ENCODE results near the gene ATXN7L2. TPM values are rescaled to one million over a fixed set of nuclear protein-coding genes. Genes with fewer than 3 reads are reported as not detected.

Gene ATXN7L2
- total RNA-seq, 1 donor from 2014 or later, result 5.5 TPM

- Mint-ChIP-seq H3K9me3 (ENCODE audit: unreplicated experiment) (peaks cover 6% of the 10 kb centered on the region), H3K27ac (ENCODE audit: unreplicated experiment) (no peak overlapping the region), H3K27me3 (ENCODE audit: low read depth, unreplicated experiment) (peaks cover 17% of the 10 kb centered on the region), H3K4me3 (ENCODE audit: unreplicated experiment) (no peak overlapping the region), H3K4me1 (ENCODE audit: low read depth, unreplicated experiment) (peaks cover 38% of the 10 kb centered on the region), H3K36me3 (ENCODE audit: low read depth, unreplicated experiment) (peaks cover 2% of the 10 kb centered on the region)
- H4K20me1 ChIP-seq (ENCODE audit: insufficient read depth, low read length), result peaks cover 12% of the 10 kb centered on the region
- no peaks in the 10 kb centered on the region for H3K9me3 ChIP-seq (ENCODE audit: insufficient read depth, low read depth, low read length)
- no peak overlapping the region for H3K4me2 ChIP-seq (ENCODE audit: low read length)
- no peak overlapping the region for H3K9ac ChIP-seq (ENCODE audit: low read length)
- peaks cover 2% of the 10 kb centered on the region for H3K4me1 ChIP-seq (ENCODE audit: insufficient read depth, low read length)
- TF ChIP-seq, protein P1, sequence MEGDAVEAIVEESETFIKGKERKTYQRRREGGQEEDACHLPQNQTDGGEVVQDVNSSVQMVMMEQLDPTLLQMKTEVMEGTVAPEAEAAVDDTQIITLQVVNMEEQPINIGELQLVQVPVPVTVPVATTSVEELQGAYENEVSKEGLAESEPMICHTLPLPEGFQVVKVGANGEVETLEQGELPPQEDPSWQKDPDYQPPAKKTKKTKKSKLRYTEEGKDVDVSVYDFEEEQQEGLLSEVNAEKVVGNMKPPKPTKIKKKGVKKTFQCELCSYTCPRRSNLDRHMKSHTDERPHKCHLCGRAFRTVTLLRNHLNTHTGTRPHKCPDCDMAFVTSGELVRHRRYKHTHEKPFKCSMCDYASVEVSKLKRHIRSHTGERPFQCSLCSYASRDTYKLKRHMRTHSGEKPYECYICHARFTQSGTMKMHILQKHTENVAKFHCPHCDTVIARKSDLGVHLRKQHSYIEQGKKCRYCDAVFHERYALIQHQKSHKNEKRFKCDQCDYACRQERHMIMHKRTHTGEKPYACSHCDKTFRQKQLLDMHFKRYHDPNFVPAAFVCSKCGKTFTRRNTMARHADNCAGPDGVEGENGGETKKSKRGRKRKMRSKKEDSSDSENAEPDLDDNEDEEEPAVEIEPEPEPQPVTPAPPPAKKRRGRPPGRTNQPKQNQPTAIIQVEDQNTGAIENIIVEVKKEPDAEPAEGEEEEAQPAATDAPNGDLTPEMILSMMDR (IDR thresholded peaks at IDR 0.05; ENCODE audit: insufficient read depth, low read depth, low read length), result no peak
- no peak for TF ChIP-seq EZH2 (IDR thresholded peaks at IDR 0.05; ENCODE audit: insufficient read depth, low read length)
- H3K4me3 ChIP-seq (ENCODE audit: insufficient read depth, low read depth, low read length), result no peak overlapping the region
- H3K79me2 ChIP-seq (ENCODE audit: insufficient read depth, low read length), result no peaks in the 10 kb centered on the region
- H3K27me3 ChIP-seq (ENCODE audit: insufficient read depth, low read length), result no peaks in the 10 kb centered on the region
- no peak overlapping the region for H3K27ac ChIP-seq (ENCODE audit: low read depth, low read length)
- FAIRE-seq (no peak), DNase-seq (ENCODE audit: low read depth) (no peak)
- no peaks in the 10 kb centered on the region for H3K36me3 ChIP-seq (ENCODE audit: insufficient read depth, low read length)
- H2AFZ ChIP-seq (ENCODE audit: low read depth, low read length), result no peak overlapping the region
Observed at GRCh38 chr1:109504974-109505373, 21.3 kb downstream of the ATXN7L2 start.

GRCh38 chr1:109508001-109508872, 24.5 kb downstream of the ATXN7L2 start:
- no peak overlapping the region for H3K4me3 ChIP-seq (ENCODE audit: insufficient read depth, low read depth, low read length)
- Mint-ChIP-seq H3K27ac (ENCODE audit: unreplicated experiment) (peak overlapping the region; percentile 20), H3K9me3 (ENCODE audit: unreplicated experiment) (peaks cover 6% of the 10 kb centered on the region), H3K36me3 (ENCODE audit: low read depth, unreplicated experiment) (peaks cover 2% of the 10 kb centered on the region), H3K4me3 (ENCODE audit: unreplicated experiment) (peak overlapping the region; percentile 76), H3K27me3 (ENCODE audit: low read depth, unreplicated experiment) (peaks cover 35% of the 10 kb centered on the region), H3K4me1 (ENCODE audit: low read depth, unreplicated experiment) (peaks cover 9% of the 10 kb centered on the region)
- no peaks in the 10 kb centered on the region for H3K9me3 ChIP-seq (ENCODE audit: insufficient read depth, low read depth, low read length)
- H3K9ac ChIP-seq (ENCODE audit: low read length), result no peak overlapping the region
- H3K4me2 ChIP-seq (ENCODE audit: low read length), result no peak overlapping the region
- peaks cover 3% of the 10 kb centered on the region for H3K4me1 ChIP-seq (ENCODE audit: insufficient read depth, low read length)
- no peaks in the 10 kb centered on the region for H3K36me3 ChIP-seq (ENCODE audit: insufficient read depth, low read length)
- no peaks in the 10 kb centered on the region for H4K20me1 ChIP-seq (ENCODE audit: insufficient read depth, low read length)
- H3K27me3 ChIP-seq (ENCODE audit: insufficient read depth, low read length), result peaks cover 5% of the 10 kb centered on the region
- no peak overlapping the region for H3K27ac ChIP-seq (ENCODE audit: low read depth, low read length)
- FAIRE-seq, result no peak
- no peak for DNase-seq (ENCODE audit: low read depth)
- H3K79me2 ChIP-seq (ENCODE audit: insufficient read depth, low read length), result no peaks in the 10 kb centered on the region
- TF ChIP-seq, protein P1 (IDR thresholded peaks at IDR 0.05; ENCODE audit: insufficient read depth, low read depth, low read length), result no peak
- TF ChIP-seq EZH2 (IDR thresholded peaks at IDR 0.05; ENCODE audit: insufficient read depth, low read length), result no peak
- no peak overlapping the region for H2AFZ ChIP-seq (ENCODE audit: low read depth, low read length)

GRCh38 chr1:109508873-109509175, 25.1 kb downstream of the ATXN7L2 start:
- TF ChIP-seq, protein P1 (IDR thresholded peaks at IDR 0.05; ENCODE audit: insufficient read depth, low read depth, low read length), result no peak
- TF ChIP-seq EZH2 (IDR thresholded peaks at IDR 0.05; ENCODE audit: insufficient read depth, low read length), result no peak
- no peak for DNase-seq (ENCODE audit: low read depth)
- no peak overlapping the region for H3K4me3 ChIP-seq (ENCODE audit: insufficient read depth, low read depth, low read length)
- peak overlapping the region; percentile 99 for H3K4me2 ChIP-seq (ENCODE audit: low read length)
- H3K79me2 ChIP-seq (ENCODE audit: insufficient read depth, low read length), result no peaks in the 10 kb centered on the region
- H3K27ac ChIP-seq (ENCODE audit: low read depth, low read length), result no peak overlapping the region
- peak overlapping the region; percentile 69 for H2AFZ ChIP-seq (ENCODE audit: low read depth, low read length)
- Mint-ChIP-seq H3K36me3 (ENCODE audit: low read depth, unreplicated experiment) (peaks cover 2% of the 10 kb centered on the region), H3K27me3 (ENCODE audit: low read depth, unreplicated experiment) (peaks cover 35% of the 10 kb centered on the region), H3K27ac (ENCODE audit: unreplicated experiment) (peak overlapping the region; percentile 20), H3K9me3 (ENCODE audit: unreplicated experiment) (peaks cover 6% of the 10 kb centered on the region), H3K4me3 (ENCODE audit: unreplicated experiment) (peak overlapping the region; percentile 76), H3K4me1 (ENCODE audit: low read depth, unreplicated experiment) (peaks cover 9% of the 10 kb centered on the region)
- no peaks in the 10 kb centered on the region for H3K9me3 ChIP-seq (ENCODE audit: insufficient read depth, low read depth, low read length)
- peak overlapping the region; percentile 74 for H3K9ac ChIP-seq (ENCODE audit: low read length)
- FAIRE-seq, result no peak
- H3K36me3 ChIP-seq (ENCODE audit: insufficient read depth, low read length), result no peaks in the 10 kb centered on the region
- H3K27me3 ChIP-seq (ENCODE audit: insufficient read depth, low read length), result peaks cover 5% of the 10 kb centered on the region
- H4K20me1 ChIP-seq (ENCODE audit: insufficient read depth, low read length), result no peaks in the 10 kb centered on the region
- H3K4me1 ChIP-seq (ENCODE audit: insufficient read depth, low read length), result peaks cover 3% of the 10 kb centered on the region
